ENCODE results near the gene HYOU1. TPM values are rescaled to one million over a fixed set of nuclear protein-coding genes. Genes with fewer than 3 reads are reported as not detected.

Gene HYOU1
- total and polyA plus RNA-seq, 2 of the 8 experiments (the other 6 are each of a cell fraction or from before 2014, with no cell fraction given): 239 to 295 TPM

- TF ChIP-seq BACH1 (IDR thresholded peaks at IDR 0.05; ENCODE audit: low read length) (no peak), YY1 (IDR thresholded peaks at IDR 0.05; ENCODE audit: low read depth, low read length) (0 out of 2 replicates have a peak, but pooled peaks have one; percentile 52), KDM1A (IDR thresholded peaks at IDR 0.05; ENCODE audit: borderline replicate concordance, low read length) (peak; percentile 43; the same call in 1 of the 2 replicates), TBP (IDR thresholded peaks at IDR 0.05; ENCODE audit: low read depth, low read length) (no peak), POLR2AphosphoS5 (IDR thresholded peaks at IDR 0.05; ENCODE audit: low read depth, low read length) (peak; percentile 33; the same call in 1 of the 2 replicates), NANOG (IDR thresholded peaks at IDR 0.05; ENCODE audit: insufficient read depth, low read depth, low read length, poor library complexity, severe bottlenecking) (no peak), ASH2L (IDR thresholded peaks at IDR 0.05; ENCODE audit: low read length) (peak; percentile 96), SAP30 (IDR thresholded peaks at IDR 0.05; ENCODE audit: insufficient read depth, insufficient replicate concordance, low read length) (peak; percentile 63), CTBP2 (IDR thresholded peaks at IDR 0.05; ENCODE audit: borderline replicate concordance, insufficient read depth, insufficient read length, low read length) (no peak), PHF8 (conservative IDR thresholded peaks at IDR 0.05; ENCODE audit: low read depth, low read length) (no peak; the same call in 1 of the 2 replicates), SIX5 (IDR thresholded peaks at IDR 0.05; ENCODE audit: low read depth, low read length) (no peak)
These were observed 495 bp downstream of the HYOU1 start (continued) for GRCh38 chr11:119056421-119056999.

Measured in H1 (cell line).